IMR-90 (cell line): ENCODE measurements around the gene PXMP2. TPM values are rescaled to one million over a fixed set of nuclear protein-coding genes. Genes with fewer than 3 reads are reported as not detected.
A peak's percentile ranks its signal among the peaks of the same experiment; 100 is the strongest.

Source experiments
- ATAC-seq: fragments of 200-7000 bp; cut with Tn5 transposase; 2 replicates; pipeline ENCODE4 v1.9.1; 2020; ENCODE audit warnings: low read depth, mild to moderate bottlenecking, moderate library complexity
- BruUV-seq: library from RNA; stranded (reverse); fragments of 400-500 nt; replicated peaks from 2 replicates; lab custom pipeline; 2021; lab: Mats Ljungman, UMichigan
- CTCF ChIA-PET: fragments of 300-600 bp; formaldehyde crosslinking; extraction: SDS; loops from one replicate; lab custom pipeline; 2021; ENCODE audit warnings: antibody characterized with exemption; lab: Yijun Ruan, JAX
- POLR2A ChIA-PET: fragments of 300-600 bp; sonication (Branson Sonifier 250); formaldehyde crosslinking; loops from one replicate; lab custom pipeline; 2022; ENCODE audit warnings: antibody characterized with exemption; ENCODE audit not compliant: unreplicated experiment; lab: Charles Lee
- DNase-seq: peaks from one replicate; pipeline ENCODE4 v3.0.0; 2013
- H2AFZ ChIP-seq: replicated peaks from 2 replicates; pipeline ENCODE3; 2013; ENCODE audit warnings: low read length, mild to moderate bottlenecking; ENCODE audit not compliant: poor library complexity
- H2AK5ac ChIP-seq: 2 replicates; pipeline ENCODE4 v1.6.1; 2013; ENCODE audit warnings: low read depth, low read length, inconsistent platforms
- H2AK9ac ChIP-seq: replicated peaks from 2 replicates; pipeline ENCODE3; 2013; ENCODE audit warnings: mild to moderate bottlenecking, low read depth, low read length, moderate library complexity; ENCODE audit not compliant: poor library complexity
- H2BK120ac ChIP-seq: 2 replicates; pipeline ENCODE4 v1.6.1; 2013; ENCODE audit warnings: low read depth, low read length, inconsistent platforms
- H2BK15ac ChIP-seq: 3 replicates; pipeline ENCODE4 v1.6.1; 2013; ENCODE audit warnings: low read depth, low read length, inconsistent platforms
- H2BK20ac ChIP-seq: 2 replicates; pipeline ENCODE4 v1.6.1; 2013; ENCODE audit warnings: low read depth, mild to moderate bottlenecking, inconsistent platforms, low read length, moderate library complexity
- H2BK5ac ChIP-seq: 2 replicates; pipeline ENCODE4 v1.6.1; 2013; ENCODE audit warnings: mild to moderate bottlenecking, low read depth, low read length, inconsistent platforms; ENCODE audit not compliant: poor library complexity, severe bottlenecking
- H3K14ac ChIP-seq: replicated peaks from 2 replicates; pipeline ENCODE4 v1.6.1; 2013; ENCODE audit warnings: low read depth, low read length, inconsistent platforms
- H3K18ac ChIP-seq: 2 replicates; pipeline ENCODE4 v1.6.1; 2013; ENCODE audit warnings: low read depth, low read length, control low read depth
- H3K23ac ChIP-seq: 2 replicates; pipeline ENCODE4 v1.6.1; 2013; ENCODE audit warnings: low read depth, low read length, inconsistent platforms
- H3K27ac ChIP-seq: 2 replicates; pipeline ENCODE4 v1.5.1; 2013; ENCODE audit warnings: mild to moderate bottlenecking, control low read depth, low read length; ENCODE audit not compliant: insufficient read depth
- H3K27me3 ChIP-seq: 2 replicates; pipeline ENCODE4 v1.6.1; 2013; ENCODE audit warnings: low read length; ENCODE audit not compliant: control insufficient read depth, insufficient read depth
- H3K36me3 ChIP-seq: 2 replicates; pipeline ENCODE4 v1.6.1; 2013; ENCODE audit warnings: low read length, mixed read lengths; ENCODE audit not compliant: control insufficient read depth, insufficient read depth
- H3K4ac ChIP-seq: 2 replicates; pipeline ENCODE4 v1.6.1; 2013; ENCODE audit warnings: low read depth, low read length, inconsistent platforms
- H3K4me1 ChIP-seq: 2 replicates; pipeline ENCODE4 v1.6.1; 2013; ENCODE audit warnings: low read length, mixed read lengths; ENCODE audit not compliant: control insufficient read depth, insufficient read depth
- H3K4me2 ChIP-seq: 2 replicates; pipeline ENCODE4 v1.6.1; 2013; ENCODE audit warnings: low read depth, mild to moderate bottlenecking, control low read depth, low read length, moderate library complexity
- H3K4me3 ChIP-seq: 2 replicates; pipeline ENCODE4 v1.5.1; 2013; ENCODE audit warnings: low read depth, mild to moderate bottlenecking, control low read depth, low read length, moderate library complexity; ENCODE audit not compliant: insufficient read depth
- H3K56ac ChIP-seq: 2 replicates; pipeline ENCODE4 v1.6.1; 2013; ENCODE audit warnings: low read length, inconsistent platforms; ENCODE audit not compliant: insufficient read depth; ENCODE audit errors: extremely low read depth
- H3K79me1 ChIP-seq, 2 experiments: 2 replicates each; pipeline ENCODE4 v1.6.1; 2013; ENCODE audit warnings: low read length in 2 of 2, inconsistent platforms in 1 of 2, low read depth in 1 of 2
- H3K9ac ChIP-seq: 2 replicates; pipeline ENCODE4 v1.6.1; 2013; ENCODE audit warnings: low read depth, low read length, control low read depth
- H3K9me1 ChIP-seq: 2 replicates; pipeline ENCODE4 v1.6.1; 2013; ENCODE audit warnings: low read length, inconsistent platforms; ENCODE audit not compliant: insufficient read depth
- H3K9me3 ChIP-seq: 2 replicates; pipeline ENCODE4 v1.6.1; 2013; ENCODE audit warnings: low read length; ENCODE audit not compliant: control insufficient read depth, insufficient read depth
- H4K20me1 ChIP-seq: 2 replicates; pipeline ENCODE4 v1.6.1; 2013; ENCODE audit warnings: low read length, inconsistent platforms; ENCODE audit not compliant: insufficient read depth
- H4K5ac ChIP-seq: 2 replicates; pipeline ENCODE4 v1.6.1; 2013; ENCODE audit warnings: mild to moderate bottlenecking, low read depth, low read length, control low read depth
- H4K8ac ChIP-seq, 2 experiments: 2 replicates each; pipeline ENCODE4 v1.6.1; 2013; ENCODE audit warnings: low read depth in 2 of 2, low read length in 2 of 2, control low read depth in 1 of 2, inconsistent platforms in 1 of 2
- H4K91ac ChIP-seq: 2 replicates; pipeline ENCODE4 v1.6.1; 2013; ENCODE audit warnings: low read depth, low read length, inconsistent platforms; ENCODE audit not compliant: insufficient read depth
- BHLHE40 ChIP-seq: fragments of 150-350 bp; IDR thresholded peaks from 2 replicates; pipeline ENCODE4 v1.6.1; 2016; ENCODE audit warnings: mild to moderate bottlenecking, low read depth, low read length
- CHD1 ChIP-seq: IDR thresholded peaks from 2 replicates; pipeline ENCODE4 v1.6.1; 2012; ENCODE audit warnings: low read depth, low read length, improper control_type of control experiment
- MAFK ChIP-seq: IDR thresholded peaks from 2 replicates; pipeline ENCODE4 v1.6.1; 2012; ENCODE audit warnings: low read depth, low read length, improper control_type of control experiment
- MAZ ChIP-seq: IDR thresholded peaks from 2 replicates; pipeline ENCODE4 v1.6.1; 2012; ENCODE audit warnings: low read depth, mild to moderate bottlenecking, low read length, improper control_type of control experiment, moderate library complexity, borderline replicate concordance
- NFE2L2 ChIP-seq: fragments of 150-350 bp; IDR thresholded peaks from 2 replicates; pipeline ENCODE4 v1.6.1; 2016; ENCODE audit warnings: low read depth, mild to moderate bottlenecking, low read length
- RCOR1 ChIP-seq: IDR thresholded peaks from 2 replicates; pipeline ENCODE4 v1.6.1; 2012; ENCODE audit warnings: mild to moderate bottlenecking, low read length, improper control_type of control experiment; ENCODE audit not compliant: insufficient replicate concordance
- RFX5 ChIP-seq: IDR thresholded peaks from 2 replicates; pipeline ENCODE4 v1.8.0; 2012; ENCODE audit warnings: low read depth, mild to moderate bottlenecking, low read length, moderate library complexity
- WGBS, 2 experiments: methylation state at CpG; one replicate each; pipeline versions ENCODE4 v1.1.5 to v1.1.7; 2013; ENCODE audit warnings: missing lambda C conversion rate in 2 of 2; ENCODE audit not compliant: insufficient read length in 1 of 2; ENCODE audit errors: extremely low coverage in 2 of 2; 5-methylcytosine and 5-hydroxymethylcytosine counted together
- dilution Hi-C: fragments of 300-500 bp; cut with HindIII; formaldehyde crosslinking; loops from one replicate; pipeline ENCODE4 v1.14.3; 2018; ENCODE audit warnings: low sequenced_read_pairs; ENCODE audit not compliant: unreplicated experiment
- in situ Hi-C: fragments of 300-500 bp; cut with MboI; formaldehyde crosslinking; loops from 3 replicates; pipeline ENCODE4 v1.14.3; 2019; ENCODE audit warnings: low sequenced_read_pairs, inconsistent platforms, mixed read lengths
- intact Hi-C: fragments of 100-400 bp; cut with micrococcal nuclease; formaldehyde crosslinking; loops from 2 replicates; pipeline ENCODE4 v1.10.0; 2022
- polyA plus RNA-seq, 3 experiments: library from polyadenylated mRNA; depleted of rRNA; stranded (reverse); fragments of >200 nt; gene quantifications; 2 replicates each; pipeline ENCODE4 v1.2.3, GENCODE V29; 2012; ENCODE audit warnings: low replicate concordance in 1 of 3
- total RNA-seq: library from RNA; depleted of rRNA; stranded (reverse); fragments of >200 nt; gene quantifications from 2 replicates; pipeline ENCODE4 v1.2.3, GENCODE V29; 2012
- TF ChIP-seq, protein P1 (sequence below): conservative IDR thresholded peaks from 2 replicates; pipeline ENCODE4 v1.5.1; 2012; ENCODE audit warnings: mild to moderate bottlenecking, low read depth, low read length, improper control_type of control experiment
- TF ChIP-seq, protein P2 (sequence below): fragments of 150-350 bp; IDR thresholded peaks from 2 replicates; pipeline ENCODE4 v1.6.1; 2016; ENCODE audit warnings: low read depth, mild to moderate bottlenecking, low read length, moderate library complexity, borderline replicate concordance

Gene PXMP2
- total and polyA plus RNA-seq, 2 of the 4 experiments (the other 2 are of a cell fraction), result 10.9 to 20.1 TPM

GRCh38 chr12:132723764-132724140, 36.4 kb downstream of the PXMP2 start:
- Histone ChIP-seq H3K4ac (no peak overlapping the region), H2AK9ac (no peak overlapping the region), H3K9ac (no peak overlapping the region), H3K79me1 (peaks cover 29 to 53% of the 10 kb centered on the region in 2 experiments), H3K4me3 (no peak overlapping the region), H3K23ac (no peak overlapping the region), H3K36me3 (peaks cover 69% of the 10 kb centered on the region), H3K56ac (no peak overlapping the region), H3K14ac (no peak overlapping the region), H2BK15ac (no peak overlapping the region), H3K27me3 (no peaks in the 10 kb centered on the region), H3K4me2 (no peak overlapping the region), H2AK5ac (no peak overlapping the region), H4K5ac (no peak overlapping the region), H3K9me1 (no peaks in the 10 kb centered on the region), H2AFZ (no peak overlapping the region), H4K20me1 (peaks cover 34% of the 10 kb centered on the region), H3K9me3 (no peaks in the 10 kb centered on the region), H4K91ac (no peak overlapping the region), H3K4me1 (no peaks in the 10 kb centered on the region), H3K18ac (no peak overlapping the region), H4K8ac (no peak overlapping the region), H2BK120ac (no peak overlapping the region), H2BK5ac (no peak overlapping the region), H3K27ac (no peak overlapping the region), H2BK20ac (no peak overlapping the region)
- TF ChIP-seq, protein P1, sequence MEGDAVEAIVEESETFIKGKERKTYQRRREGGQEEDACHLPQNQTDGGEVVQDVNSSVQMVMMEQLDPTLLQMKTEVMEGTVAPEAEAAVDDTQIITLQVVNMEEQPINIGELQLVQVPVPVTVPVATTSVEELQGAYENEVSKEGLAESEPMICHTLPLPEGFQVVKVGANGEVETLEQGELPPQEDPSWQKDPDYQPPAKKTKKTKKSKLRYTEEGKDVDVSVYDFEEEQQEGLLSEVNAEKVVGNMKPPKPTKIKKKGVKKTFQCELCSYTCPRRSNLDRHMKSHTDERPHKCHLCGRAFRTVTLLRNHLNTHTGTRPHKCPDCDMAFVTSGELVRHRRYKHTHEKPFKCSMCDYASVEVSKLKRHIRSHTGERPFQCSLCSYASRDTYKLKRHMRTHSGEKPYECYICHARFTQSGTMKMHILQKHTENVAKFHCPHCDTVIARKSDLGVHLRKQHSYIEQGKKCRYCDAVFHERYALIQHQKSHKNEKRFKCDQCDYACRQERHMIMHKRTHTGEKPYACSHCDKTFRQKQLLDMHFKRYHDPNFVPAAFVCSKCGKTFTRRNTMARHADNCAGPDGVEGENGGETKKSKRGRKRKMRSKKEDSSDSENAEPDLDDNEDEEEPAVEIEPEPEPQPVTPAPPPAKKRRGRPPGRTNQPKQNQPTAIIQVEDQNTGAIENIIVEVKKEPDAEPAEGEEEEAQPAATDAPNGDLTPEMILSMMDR, result no peak
- TF ChIP-seq RCOR1 (no peak), BHLHE40 (no peak), NFE2L2 (no peak), RFX5 (no peak), CHD1 (no peak), MAZ (no peak), MAFK (no peak)
- TF ChIP-seq, protein P2, sequence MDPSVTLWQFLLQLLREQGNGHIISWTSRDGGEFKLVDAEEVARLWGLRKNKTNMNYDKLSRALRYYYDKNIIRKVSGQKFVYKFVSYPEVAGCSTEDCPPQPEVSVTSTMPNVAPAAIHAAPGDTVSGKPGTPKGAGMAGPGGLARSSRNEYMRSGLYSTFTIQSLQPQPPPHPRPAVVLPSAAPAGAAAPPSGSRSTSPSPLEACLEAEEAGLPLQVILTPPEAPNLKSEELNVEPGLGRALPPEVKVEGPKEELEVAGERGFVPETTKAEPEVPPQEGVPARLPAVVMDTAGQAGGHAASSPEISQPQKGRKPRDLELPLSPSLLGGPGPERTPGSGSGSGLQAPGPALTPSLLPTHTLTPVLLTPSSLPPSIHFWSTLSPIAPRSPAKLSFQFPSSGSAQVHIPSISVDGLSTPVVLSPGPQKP, result no peak
- no TSS peak for BruUV-seq
- ATAC-seq (peak; percentile 44; the same call in 1 of the 2 replicates), DNase-seq (peak; percentile 44)
- in situ Hi-C loops (no loop called here), dilution Hi-C loops (no loop called here), intact Hi-C loops (no loop called here)
- ChIA-PET POLR2A (no interaction called here), CTCF (interaction anchor here (0.5 kb wide), 1 partner anchor 10 kb away, joined by 5 read pairs; no protein-coding TSS in a partner anchor)
- WGBS, 2 experiments, result no CpG with 5 or more reads among the region's 2 CpGs
